Kidney glomerular epithelial cell (primary cell): Measurements from ENCODE around the gene PLPP4.

ENCODE experiments used
- DNase-seq: peaks from one replicate; lab custom pipeline; 2025; lab: John Stamatoyannopoulos, UW

Gene PLPP4

GRCh38 chr10:120456143-120456625 lies 843 bp upstream of the PLPP4 start:
- no peak for DNase-seq

GRCh38 chr10:120457431-120458172 lies 575 bp downstream of the PLPP4 start:
- DNase-seq = no peak

GRCh38 chr10:120458432-120458831 lies 1.4 kb downstream of the PLPP4 start:
- DNase-seq = no peak

- DNase-seq = no peak
Observed at GRCh38 chr10:120459185-120459584, 2.2 kb downstream of the PLPP4 start.

- no peak for DNase-seq
Observed at GRCh38 chr10:120460186-120460585, 3.2 kb downstream of the PLPP4 start.

- peak; percentile 88 for DNase-seq
Observed at GRCh38 chr10:120460776-120461175, 3.7 kb downstream of the PLPP4 start.

GRCh38 chr10:120462018-120462682 lies 5.1 kb downstream of the PLPP4 start:
- DNase-seq = no peak

GRCh38 chr10:120465138-120465537 lies 8.1 kb downstream of the PLPP4 start:
- DNase-seq = no peak

GRCh38 chr10:120466006-120466405 lies 9.0 kb downstream of the PLPP4 start:
- no peak for DNase-seq

- no peak for DNase-seq
Observed at GRCh38 chr10:120473593-120473992, 16.6 kb downstream of the PLPP4 start.

- no peak for DNase-seq
Observed at GRCh38 chr10:120474956-120475355, 17.9 kb downstream of the PLPP4 start.

GRCh38 chr10:120475844-120476791 lies 19.1 kb downstream of the PLPP4 start:
- no peak for DNase-seq

- DNase-seq = peak; percentile 58
Observed at GRCh38 chr10:120477021-120477742, 20.2 kb downstream of the PLPP4 start.

- no peak for DNase-seq
Observed at GRCh38 chr10:120477743-120478141, 20.7 kb downstream of the PLPP4 start.

GRCh38 chr10:120478386-120478785 lies 21.4 kb downstream of the PLPP4 start:
- no peak for DNase-seq

- no peak for DNase-seq
Observed at GRCh38 chr10:120479506-120479905, 22.5 kb downstream of the PLPP4 start.

- DNase-seq = peak; percentile 14
Observed at GRCh38 chr10:120480065-120480600, 23.1 kb downstream of the PLPP4 start.

GRCh38 chr10:120480848-120481247 lies 23.8 kb downstream of the PLPP4 start:
- DNase-seq = no peak

- DNase-seq = no peak
Observed at GRCh38 chr10:120483006-120483405, 26.0 kb downstream of the PLPP4 start.

- no peak for DNase-seq
Observed at GRCh38 chr10:120483651-120484301, 26.7 kb downstream of the PLPP4 start.

- DNase-seq = no peak
Observed at GRCh38 chr10:120485946-120486345, 28.9 kb downstream of the PLPP4 start.
